ENCODE measurements around the gene SLC44A3.

GRCh38 chr1:94873520-94874351, 53.6 kb downstream of the SLC44A3 start:
- TF ChIP-seq CTCF (IDR thresholded peaks at IDR 0.05) (no peak), ZFX (IDR thresholded peaks at IDR 0.05; ENCODE audit: borderline replicate concordance) (no peak)
